SJSA1 (cell line): ENCODE results near the gene DIP2A. TPM values are rescaled to one million over a fixed set of nuclear protein-coding genes. Genes with fewer than 3 reads are reported as not detected.
"Not testable (repeated sequence)": the region's sequence is repeated elsewhere in the genome, so short reads cannot be mapped to it uniquely, and the experiment has no call there.

ENCODE experiments used
- DNase-seq, 2 experiments: peaks; one replicate each; pipeline ENCODE4 v3.0.0-alpha.2; 2015 to 2020; ENCODE audit warnings: low spot score in 2 of 2, low read depth in 1 of 2
- H3K27ac ChIP-seq: fragments of 250-450 bp; sonication (Bioruptor Pico); 2 replicates; pipeline ENCODE4 v1.5.1; 2020; ENCODE audit warnings: mild to moderate bottlenecking, moderate library complexity
- H3K27me3 ChIP-seq: fragments of 250-450 bp; sonication (Bioruptor Pico); replicated peaks from 2 replicates; pipeline ENCODE4 v1.5.1; 2020; ENCODE audit warnings: mild to moderate bottlenecking, moderate library complexity
- H3K36me3 ChIP-seq: fragments of 250-450 bp; sonication (Bioruptor Pico); 2 replicates; pipeline ENCODE4 v1.5.1; 2020; ENCODE audit warnings: mild to moderate bottlenecking
- H3K4me1 ChIP-seq: fragments of 250-450 bp; sonication (Bioruptor Pico); replicated peaks from 2 replicates; pipeline ENCODE4 v1.6.1; 2021; ENCODE audit warnings: mild to moderate bottlenecking
- H3K4me3 ChIP-seq: fragments of 250-450 bp; sonication (Bioruptor Pico); 2 replicates; pipeline ENCODE4 v1.5.1; 2020; ENCODE audit warnings: mild to moderate bottlenecking
- H3K9me3 ChIP-seq: fragments of 250-450 bp; sonication (Bioruptor Pico); replicated peaks from 2 replicates; pipeline ENCODE4 v1.5.1; 2020; ENCODE audit warnings: mild to moderate bottlenecking
- total RNA-seq: library from RNA; depleted of rRNA; stranded (reverse); fragments of >200 nt; shearing (Covaris generic); gene quantifications from 2 replicates; pipeline ENCODE4 v1.2.3, GENCODE V29; 2014

The DIP2A gene
- total RNA-seq, 1 experiment from 2014 or later, result 19.2 TPM

DNA sequence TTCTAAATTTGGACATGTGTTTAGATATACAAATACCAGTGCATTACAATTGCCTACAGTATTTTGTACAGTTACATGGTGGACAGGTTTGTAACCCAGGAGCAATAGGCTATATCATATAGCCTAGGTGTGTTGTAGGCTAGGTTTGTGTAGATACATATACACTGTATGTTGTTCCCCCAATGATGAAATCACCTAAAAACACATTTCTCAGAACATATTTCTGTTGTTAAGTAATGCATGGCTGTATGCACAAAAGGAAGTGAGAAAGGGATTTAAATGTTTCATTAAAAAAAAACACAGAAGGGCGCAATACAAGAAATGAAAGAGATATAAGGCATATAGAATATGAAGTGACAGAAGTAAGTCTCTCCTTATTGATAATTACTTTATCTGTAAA, 114.2 kb downstream of the DIP2A start:
- H3K36me3 ChIP-seq, result peaks cover 27% of the 10 kb centered on the region
- H3K9me3 ChIP-seq, result no peaks in the 10 kb centered on the region
- no peak for DNase-seq
- H3K4me3 ChIP-seq, result no peak overlapping the region
- H3K27me3 ChIP-seq, result no peaks in the 10 kb centered on the region
- H3K27ac ChIP-seq, result no peak overlapping the region
- H3K4me1 ChIP-seq, result no peaks in the 10 kb centered on the region

DNA sequence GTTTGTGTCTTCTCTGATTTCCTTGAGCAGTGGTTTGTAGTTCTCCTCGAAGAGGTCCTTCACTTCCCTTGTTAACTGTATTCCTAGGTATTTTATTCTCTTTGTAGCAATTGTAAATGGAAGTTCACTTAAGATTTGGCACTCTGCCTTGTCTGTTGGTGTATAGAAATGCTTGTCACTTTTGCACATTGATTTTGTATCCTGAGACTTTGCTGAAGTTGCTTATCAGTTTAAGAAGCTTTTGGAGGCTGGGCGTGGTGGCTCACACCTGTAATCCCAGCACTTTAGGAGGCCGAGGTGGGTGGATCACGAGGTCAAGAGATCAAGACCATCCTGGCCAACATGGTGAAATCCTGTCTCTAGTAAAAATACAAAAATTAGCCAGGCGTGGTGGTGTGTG, 119.1 kb downstream of the DIP2A start:
- not testable (repeated sequence) for H3K27me3 ChIP-seq, H3K4me3 ChIP-seq, H3K4me1 ChIP-seq, H3K9me3 ChIP-seq, H3K27ac ChIP-seq, H3K36me3 ChIP-seq, DNase-seq

DNA sequence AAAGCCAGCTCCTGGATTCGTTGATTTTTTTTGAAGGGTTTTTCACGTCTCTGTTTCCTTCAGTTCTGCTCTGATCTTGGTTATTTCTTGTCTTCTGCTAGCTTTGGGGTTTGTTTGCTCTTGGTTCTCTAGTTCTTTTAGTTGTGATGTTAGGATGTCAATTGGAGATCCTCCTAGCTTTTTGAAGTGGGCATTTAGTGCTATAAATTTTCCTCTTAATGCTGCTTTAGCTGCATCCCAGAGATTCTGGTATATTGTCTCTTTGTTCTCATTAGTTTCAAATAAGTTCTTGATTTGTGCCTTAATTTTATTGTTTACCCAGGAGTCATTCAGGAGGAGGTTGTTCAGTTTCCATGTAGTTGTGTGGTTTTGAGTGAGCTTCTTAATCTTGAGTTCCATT, 120.7 kb downstream of the DIP2A start:
- H3K27me3 ChIP-seq, H3K4me3 ChIP-seq, H3K9me3 ChIP-seq, H3K4me1 ChIP-seq, DNase-seq, H3K27ac ChIP-seq, H3K36me3 ChIP-seq: not testable (repeated sequence)

DNA sequence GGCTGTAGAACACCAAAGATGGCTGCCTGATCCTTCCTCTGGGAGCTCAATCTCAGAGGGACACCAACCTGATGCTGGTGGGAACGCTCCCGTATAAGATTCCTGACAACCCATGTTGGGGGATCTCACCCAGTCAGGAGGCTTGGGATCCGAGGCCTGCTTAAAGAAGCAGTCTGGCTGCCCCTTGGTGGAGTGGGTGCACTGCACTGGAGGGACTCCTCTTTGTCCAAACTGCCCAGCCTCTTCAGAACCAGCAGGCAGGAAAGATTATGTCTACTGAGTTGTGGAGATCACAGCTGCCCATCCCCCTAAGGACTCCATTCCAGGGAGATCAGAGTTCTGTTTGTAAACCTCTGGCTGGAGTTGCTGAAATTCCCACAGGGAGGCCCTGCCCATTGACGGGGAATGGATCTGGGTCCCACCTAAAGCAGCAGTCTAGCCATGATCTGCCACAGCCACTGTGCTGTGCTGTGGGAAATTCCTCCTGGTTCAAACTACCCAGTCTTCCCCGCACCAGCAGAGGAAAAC, 123.2 kb downstream of the DIP2A start:
- Histone ChIP-seq H3K36me3 (0 out of 2 replicates have a peak, but pooled peaks cover 4% of the 10 kb centered on the region), H3K9me3 (peaks cover 3% of the 10 kb centered on the region; the same call in 1 of the 2 replicates), H3K4me3 (no peak overlapping the region), H3K4me1 (peaks cover 13% of the 10 kb centered on the region), H3K27ac (no peak overlapping the region), H3K27me3 (no peaks in the 10 kb centered on the region)
- no peak for DNase-seq

DNA sequence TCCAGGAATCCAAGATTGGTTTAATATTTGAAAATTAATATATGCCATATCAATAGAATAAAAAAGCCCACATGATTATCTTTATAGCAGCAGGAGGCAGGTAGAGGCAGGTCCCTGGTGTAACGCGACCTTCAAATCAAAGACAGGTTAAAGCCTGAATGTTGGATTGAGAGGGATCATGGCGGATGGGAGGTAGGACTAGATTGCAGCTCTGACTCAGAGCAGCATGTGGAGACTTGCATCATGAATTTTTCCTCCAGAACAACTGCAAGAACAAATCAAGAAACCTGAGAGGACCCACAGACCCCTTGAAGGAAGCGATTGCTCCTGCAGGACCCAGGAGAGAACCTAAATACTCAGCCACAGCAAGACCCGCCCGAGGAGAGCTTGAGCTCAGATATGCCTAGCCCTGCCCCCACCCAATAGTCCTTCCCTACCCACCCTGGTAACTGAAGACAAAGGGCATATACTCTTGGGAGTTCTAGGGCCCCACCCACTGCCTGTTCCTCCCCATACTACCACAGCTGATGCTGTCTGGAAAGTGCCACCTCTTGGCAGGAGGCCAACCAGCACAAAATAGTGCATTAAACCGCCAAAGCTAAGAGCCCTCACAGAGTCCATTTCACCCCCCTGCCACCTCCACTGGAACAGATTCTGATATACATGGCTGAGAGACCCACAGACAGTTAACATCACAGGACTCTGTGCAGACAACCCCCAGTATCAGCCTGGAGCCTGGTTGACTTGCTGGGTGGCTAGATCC, 126.7 kb downstream of the DIP2A start:
- 0 out of 2 replicates have a peak, but pooled peaks cover 4% of the 10 kb centered on the region for H3K36me3 ChIP-seq
- no peak overlapping the region for H3K4me3 ChIP-seq
- H3K27ac ChIP-seq, result no peak overlapping the region
- peak in 1 of 2 experiments; percentile 61 for DNase-seq
- peaks cover 8% of the 10 kb centered on the region; the same call in 1 of the 2 replicates for H3K9me3 ChIP-seq
- H3K4me1 ChIP-seq, result peaks cover 13% of the 10 kb centered on the region
- no peaks in the 10 kb centered on the region for H3K27me3 ChIP-seq

DNA sequence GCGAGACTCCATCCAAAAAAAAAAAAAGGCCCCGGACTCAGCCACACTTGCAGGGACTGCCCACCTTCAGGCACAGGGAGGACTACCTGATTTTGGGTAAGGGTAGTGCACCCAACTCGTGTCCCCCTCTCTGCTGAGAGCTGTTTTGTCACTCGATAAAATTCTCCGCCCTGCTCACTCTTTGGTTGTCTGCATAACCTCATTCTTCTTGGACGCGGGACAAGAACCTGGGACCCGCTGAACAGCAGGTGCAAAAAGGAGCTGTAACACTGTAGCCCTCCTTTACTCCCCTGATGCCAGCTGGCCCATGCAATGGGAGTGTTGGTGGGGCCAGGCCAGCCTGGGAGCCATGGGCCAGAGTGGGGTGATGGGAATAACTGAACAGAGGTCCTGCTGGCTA, 135.6 kb downstream of the DIP2A start:
- Histone ChIP-seq H3K36me3 (no peaks in the 10 kb centered on the region), H3K9me3 (peaks cover 3% of the 10 kb centered on the region), H3K27ac (no peak overlapping the region), H3K4me3 (no peak overlapping the region), H3K4me1 (peaks cover 8% of the 10 kb centered on the region), H3K27me3 (no peaks in the 10 kb centered on the region)
- DNase-seq, result no peak

DNA sequence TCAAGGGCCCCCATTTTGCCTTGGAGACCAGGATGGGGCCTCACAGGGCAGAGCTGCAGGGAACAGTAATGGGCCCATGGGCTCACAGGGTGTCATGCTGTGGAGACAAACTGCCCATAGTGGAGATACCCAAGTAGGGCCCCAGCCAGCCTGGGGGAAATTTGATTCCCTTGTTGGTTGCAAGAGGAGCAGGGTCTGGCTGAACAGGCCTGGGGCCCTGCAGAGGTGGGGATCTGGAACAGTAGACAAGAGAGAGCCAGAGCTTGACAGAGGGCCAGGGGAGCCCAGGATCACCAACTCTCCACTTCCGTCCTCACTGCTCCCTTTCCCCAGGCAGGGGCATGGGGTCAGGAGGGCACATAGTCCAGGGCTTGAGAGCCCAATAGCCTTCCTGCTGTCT, 137.5 kb downstream of the DIP2A start:
- Histone ChIP-seq H3K27me3 (no peaks in the 10 kb centered on the region), H3K9me3 (no peaks in the 10 kb centered on the region; the same call in 1 of the 2 replicates), H3K36me3 (no peaks in the 10 kb centered on the region), H3K4me1 (peaks cover 13% of the 10 kb centered on the region), H3K27ac (no peak overlapping the region), H3K4me3 (no peak overlapping the region)
- no peak for DNase-seq

DNA sequence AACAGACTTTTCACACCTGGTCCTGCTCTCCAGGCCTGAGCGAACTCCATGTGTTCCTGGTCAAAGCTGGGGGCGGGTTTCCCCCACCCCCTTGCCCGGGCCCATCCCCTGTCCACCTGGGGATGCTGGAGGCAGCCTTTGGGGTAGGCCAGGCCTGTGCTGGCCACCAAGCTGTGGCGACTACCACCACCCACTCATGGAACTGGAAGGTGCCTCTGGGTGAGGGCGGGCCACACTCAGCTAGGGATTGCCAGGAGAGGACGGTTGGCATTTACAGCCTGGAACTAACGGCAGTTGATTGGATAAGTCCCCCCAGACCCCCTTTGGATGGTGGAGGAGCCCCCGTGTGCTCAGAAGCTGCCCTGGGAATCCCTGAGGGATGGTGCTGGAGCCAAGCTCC, 138.3 kb downstream of the DIP2A start:
- Histone ChIP-seq H3K4me3 (no peak overlapping the region), H3K4me1 (peaks cover 13% of the 10 kb centered on the region), H3K9me3 (no peaks in the 10 kb centered on the region; the same call in 1 of the 2 replicates), H3K27ac (no peak overlapping the region), H3K27me3 (no peaks in the 10 kb centered on the region), H3K36me3 (no peaks in the 10 kb centered on the region)
- no peak for DNase-seq

DNA sequence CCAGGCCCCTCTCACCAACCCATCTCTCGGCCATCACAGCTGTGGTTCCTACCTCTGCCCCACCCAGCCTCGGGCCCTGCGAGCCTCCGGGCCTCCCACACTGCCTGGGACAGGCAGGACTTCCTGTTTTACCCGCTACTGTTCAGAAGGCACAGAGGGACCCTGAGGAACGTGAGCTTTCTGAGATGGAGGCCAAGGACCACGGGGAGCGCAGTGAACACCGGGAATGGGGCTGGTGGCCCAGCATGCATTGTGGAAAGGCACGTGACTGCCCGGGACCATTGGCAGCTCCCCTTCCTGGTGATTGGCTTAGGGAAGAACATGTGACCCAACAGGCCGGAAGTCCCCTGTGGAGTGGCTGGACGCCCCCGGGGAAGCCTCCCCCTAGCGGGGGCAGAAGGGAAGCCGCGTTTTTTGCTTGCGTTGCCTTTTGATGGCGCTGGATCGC, 139.2 kb downstream of the DIP2A start:
- DNase-seq, result no peak

DNA sequence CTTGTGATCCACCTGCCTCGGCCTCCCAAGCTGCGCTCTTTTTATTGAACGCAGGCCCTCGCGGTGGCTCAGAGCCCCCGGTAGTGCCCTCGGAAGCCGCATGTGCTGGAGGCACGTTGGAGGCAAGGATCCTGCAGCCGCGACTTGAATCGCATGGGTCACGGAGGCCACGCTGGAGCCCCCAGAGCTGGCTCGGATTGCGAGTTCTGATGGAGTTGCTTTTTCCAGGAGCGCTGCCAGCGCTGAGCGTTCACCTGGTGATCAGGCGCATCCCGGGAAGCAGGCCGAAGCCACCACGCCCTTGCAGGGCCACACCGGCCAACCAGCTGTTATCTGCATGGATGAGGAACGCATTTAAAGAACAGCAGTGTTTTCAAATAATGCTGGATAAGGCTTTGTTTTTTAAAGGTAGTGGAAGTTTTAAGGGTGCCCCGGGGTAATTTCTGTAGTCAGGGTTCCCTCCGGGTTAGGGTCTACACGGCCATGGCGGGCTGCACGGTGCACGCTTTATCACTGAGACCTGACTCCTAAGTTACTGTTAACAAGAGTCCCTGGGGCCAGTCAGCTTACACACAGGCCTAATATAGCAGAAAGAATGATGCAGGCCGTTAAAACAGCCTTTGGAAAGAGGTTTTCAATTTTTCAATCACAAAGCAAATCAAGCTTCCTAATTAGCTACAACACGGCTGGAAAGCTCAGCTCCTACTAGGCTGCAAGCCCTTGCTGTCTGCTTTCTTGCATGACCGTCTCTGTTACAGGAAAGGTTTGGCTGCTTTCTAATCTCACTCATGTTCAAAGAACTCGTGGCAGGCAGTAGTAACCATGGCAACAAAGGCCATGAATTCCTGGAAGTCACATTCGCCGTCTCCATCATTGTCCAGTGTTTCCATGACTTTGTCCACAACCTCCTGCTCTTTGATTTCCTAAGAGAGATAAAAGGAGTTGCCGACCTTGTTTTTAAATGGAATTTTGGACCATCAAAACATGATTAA, 140.2 kb downstream of the DIP2A start:
- H3K36me3 ChIP-seq, result no peaks in the 10 kb centered on the region
- H3K27me3 ChIP-seq, result no peaks in the 10 kb centered on the region
- H3K27ac ChIP-seq, result peak overlapping the region; percentile 32; the same call in 1 of the 2 replicates
- DNase-seq, result peak; percentile 62 to 79
- H3K4me1 ChIP-seq, result peaks cover 13% of the 10 kb centered on the region
- H3K9me3 ChIP-seq, result no peaks in the 10 kb centered on the region; the same call in 1 of the 2 replicates
- H3K4me3 ChIP-seq, result no peak overlapping the region

More for the DNA sequence above, 139.2 kb downstream of the DIP2A start:
- Histone ChIP-seq H3K4me1 (peaks cover 13% of the 10 kb centered on the region), H3K36me3 (no peaks in the 10 kb centered on the region), H3K27me3 (no peaks in the 10 kb centered on the region), H3K9me3 (no peaks in the 10 kb centered on the region; the same call in 1 of the 2 replicates), H3K27ac (no peak overlapping the region), H3K4me3 (no peak overlapping the region)

DNA sequence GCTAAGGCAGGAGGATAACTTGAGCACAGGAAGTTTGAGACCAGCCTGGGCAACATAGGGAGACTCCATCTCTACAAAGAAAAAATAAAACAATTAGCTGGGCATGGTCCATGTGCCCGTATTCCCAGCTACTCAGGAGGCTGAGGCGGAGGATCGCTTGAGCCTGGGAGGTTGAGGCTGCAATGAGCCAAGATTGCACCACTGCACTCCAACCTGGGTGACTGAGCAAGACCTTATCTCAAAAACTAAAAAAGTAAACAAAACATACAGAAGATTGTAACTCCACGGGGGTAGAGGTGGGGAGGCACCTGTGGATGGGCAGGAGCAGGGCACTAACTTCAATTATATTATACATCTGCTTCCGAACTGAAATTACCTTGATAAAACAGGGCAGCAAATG, 141.6 kb downstream of the DIP2A start:
- peaks cover 13% of the 10 kb centered on the region for H3K4me1 ChIP-seq
- no peaks in the 10 kb centered on the region for H3K36me3 ChIP-seq
- no peak overlapping the region for H3K4me3 ChIP-seq
- H3K27me3 ChIP-seq, result no peaks in the 10 kb centered on the region
- DNase-seq, result no peak
- no peak overlapping the region for H3K27ac ChIP-seq
- no peaks in the 10 kb centered on the region for H3K9me3 ChIP-seq

DNA sequence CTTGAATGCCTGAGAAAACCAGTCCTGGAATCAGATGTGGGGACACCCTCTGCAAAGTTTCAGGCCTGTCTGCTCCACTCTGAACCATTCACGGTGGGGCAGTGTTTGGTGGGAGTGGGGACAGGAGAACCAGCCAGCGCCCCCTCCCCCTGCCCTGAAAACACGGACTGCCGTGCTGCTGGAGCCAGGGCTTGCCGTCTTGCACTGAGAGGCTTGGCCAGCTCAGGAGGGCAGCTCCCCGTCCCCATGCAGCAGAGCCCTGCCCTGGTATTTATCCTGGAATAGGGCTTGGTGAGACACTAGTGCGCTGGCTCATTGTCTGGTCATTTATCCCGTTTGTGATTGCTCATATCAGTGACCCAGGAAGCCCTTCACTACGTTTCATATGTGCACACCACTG, 142.3 kb downstream of the DIP2A start:
- Histone ChIP-seq H3K4me3 (no peak overlapping the region), H3K36me3 (no peaks in the 10 kb centered on the region), H3K4me1 (peaks cover 13% of the 10 kb centered on the region), H3K9me3 (no peaks in the 10 kb centered on the region), H3K27ac (no peak overlapping the region), H3K27me3 (no peaks in the 10 kb centered on the region)
- DNase-seq, result no peak

DNA sequence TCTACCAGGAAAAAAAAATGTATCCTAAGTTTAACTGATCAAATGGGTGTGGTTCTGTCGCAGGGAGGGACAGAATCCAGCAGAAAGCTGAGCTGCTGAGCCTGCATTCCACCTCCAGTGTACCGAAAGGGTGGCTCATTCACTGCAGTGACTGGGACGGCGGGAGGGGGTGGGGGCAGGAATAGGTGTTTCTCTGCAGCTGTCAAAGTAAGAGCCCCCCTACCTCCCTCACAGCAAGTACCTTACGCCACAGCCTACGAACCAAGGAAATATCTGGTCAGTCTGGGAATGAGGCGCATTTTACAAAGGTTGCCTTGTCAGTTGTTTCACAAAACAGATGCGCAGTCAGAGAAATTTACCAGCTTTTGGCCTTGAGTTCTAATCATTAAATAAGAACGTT, 144.5 kb downstream of the DIP2A start:
- Histone ChIP-seq H3K27me3 (no peaks in the 10 kb centered on the region), H3K36me3 (no peaks in the 10 kb centered on the region), H3K4me1 (peaks cover 13% of the 10 kb centered on the region), H3K9me3 (no peaks in the 10 kb centered on the region), H3K4me3 (no peak overlapping the region), H3K27ac (no peak overlapping the region)
- no peak for DNase-seq
